IPS-18a (cell line): ENCODE results near the gene CDYL.

Source experiments
- H3K27ac ChIP-seq: one replicate; pipeline ENCODE4 v1.5.1; 2013; ENCODE audit warnings: low read length
- H3K27me3 ChIP-seq: one replicate; pipeline ENCODE4 v1.6.1; 2013; ENCODE audit warnings: mild to moderate bottlenecking, low read length; ENCODE audit not compliant: control insufficient read depth, insufficient read depth
- H3K36me3 ChIP-seq: one replicate; pipeline ENCODE4 v1.6.1; 2013; ENCODE audit warnings: low read depth, low read length; ENCODE audit not compliant: control insufficient read depth
- H3K4me1 ChIP-seq: one replicate; pipeline ENCODE4 v1.6.1; 2013; ENCODE audit warnings: low read depth, low read length; ENCODE audit not compliant: control insufficient read depth
- H3K4me3 ChIP-seq: one replicate; pipeline ENCODE4 v1.5.1; 2013; ENCODE audit warnings: low read length
- H3K9ac ChIP-seq: one replicate; pipeline ENCODE4 v1.6.1; 2013; ENCODE audit warnings: mild to moderate bottlenecking, low read length, moderate library complexity
- H3K9me3 ChIP-seq: one replicate; pipeline ENCODE4 v1.6.1; 2013; ENCODE audit warnings: low read depth, low read length; ENCODE audit not compliant: control insufficient read depth

Gene CDYL

GRCh38 chr6:4890191-4890590, 114.0 kb downstream of the CDYL start:
- Histone ChIP-seq H3K4me3 (no peak overlapping the region), H3K4me1 (peaks cover 4% of the 10 kb centered on the region), H3K9ac (no peak overlapping the region), H3K27me3 (no peaks in the 10 kb centered on the region), H3K27ac (no peak overlapping the region), H3K9me3 (no peaks in the 10 kb centered on the region), H3K36me3 (peaks cover 20% of the 10 kb centered on the region)

DNA sequence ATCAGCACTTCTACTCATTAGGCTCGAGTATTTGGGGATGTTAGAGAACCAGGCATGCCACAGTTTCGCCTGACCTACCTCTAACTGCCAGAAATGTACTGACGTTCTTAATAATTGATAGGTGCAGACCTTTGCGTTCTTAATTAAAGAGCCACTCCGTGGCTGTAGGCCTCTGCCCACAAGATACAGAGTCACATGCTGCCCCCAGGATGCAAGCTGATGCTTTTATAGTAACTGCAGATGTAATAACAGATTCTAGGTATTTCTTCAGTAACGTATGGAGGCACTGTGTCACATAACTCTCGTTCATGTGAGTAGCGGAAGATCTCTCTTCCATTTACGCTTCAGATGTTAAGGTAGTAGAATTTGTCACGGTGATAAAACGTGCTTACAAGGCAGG, 114.4 kb downstream of the CDYL start:
- Histone ChIP-seq H3K9ac (no peak overlapping the region), H3K27ac (no peak overlapping the region), H3K27me3 (no peaks in the 10 kb centered on the region), H3K9me3 (no peaks in the 10 kb centered on the region), H3K4me1 (peaks cover 4% of the 10 kb centered on the region), H3K4me3 (no peak overlapping the region), H3K36me3 (peaks cover 20% of the 10 kb centered on the region)

DNA sequence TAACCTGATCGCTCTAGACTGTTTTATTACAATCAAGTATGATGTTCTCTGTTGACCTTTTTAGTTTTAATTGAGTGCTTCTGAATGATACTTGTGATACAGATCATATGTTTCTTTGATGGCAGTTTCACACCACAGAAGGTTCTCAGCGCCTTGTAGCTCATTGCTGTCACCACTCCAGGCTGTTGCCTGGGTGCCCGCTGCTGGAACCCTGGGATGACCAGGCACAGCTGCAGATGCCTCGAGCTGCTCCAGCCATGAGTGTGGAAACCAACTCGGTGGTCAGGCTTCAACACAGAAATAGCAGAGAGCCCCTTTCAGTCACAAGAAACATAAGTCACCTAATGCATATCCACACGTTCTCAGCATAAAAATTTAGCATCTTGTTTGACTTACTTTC, 114.9 kb downstream of the CDYL start:
- no peaks in the 10 kb centered on the region for H3K27me3 ChIP-seq
- no peak overlapping the region for H3K9ac ChIP-seq
- no peaks in the 10 kb centered on the region for H3K9me3 ChIP-seq
- H3K4me1 ChIP-seq = peaks cover 4% of the 10 kb centered on the region
- H3K36me3 ChIP-seq = peaks cover 20% of the 10 kb centered on the region
- no peak overlapping the region for H3K27ac ChIP-seq
- H3K4me3 ChIP-seq = no peak overlapping the region

DNA sequence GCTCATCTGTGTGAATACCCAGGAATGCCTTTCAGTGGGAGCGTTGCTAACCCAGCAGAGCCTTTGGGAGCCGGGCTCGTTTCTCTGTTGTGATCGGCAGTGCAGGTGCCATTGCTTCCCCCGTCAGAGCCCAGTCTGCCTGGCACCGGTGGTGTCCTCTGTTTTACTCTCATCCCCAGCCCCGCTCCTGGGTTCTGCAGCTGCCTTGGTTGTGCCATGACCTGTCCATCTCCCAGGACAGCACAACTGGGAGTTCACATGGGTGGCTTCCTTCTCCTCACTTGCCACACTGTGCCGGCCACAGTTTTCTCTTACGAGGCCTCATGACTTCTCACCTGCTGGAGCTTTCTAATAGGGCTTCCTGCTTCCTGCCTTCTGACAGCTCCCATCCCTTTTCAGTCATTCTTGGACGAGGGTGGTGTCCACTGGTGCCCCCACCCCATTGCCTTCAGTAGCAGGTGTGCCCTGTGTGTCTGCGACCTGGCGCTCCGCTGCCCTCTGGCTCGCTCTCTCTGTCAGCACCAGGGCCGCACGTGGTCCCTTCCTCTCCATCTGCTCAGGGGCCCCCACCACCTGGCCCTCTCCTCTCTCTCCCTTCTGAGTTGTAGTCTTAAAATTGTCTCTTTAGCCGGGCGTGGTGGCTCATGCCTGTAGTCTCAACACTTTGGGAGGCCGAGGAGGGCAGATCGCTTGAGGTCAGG, 116.7 kb downstream of the CDYL start:
- Histone ChIP-seq H3K9ac (no peak overlapping the region), H3K27me3 (no peaks in the 10 kb centered on the region), H3K36me3 (peaks cover 31% of the 10 kb centered on the region), H3K9me3 (no peaks in the 10 kb centered on the region), H3K4me1 (peaks cover 4% of the 10 kb centered on the region), H3K4me3 (no peak overlapping the region), H3K27ac (no peak overlapping the region)

- no peak overlapping the region for H3K27ac ChIP-seq
These were observed 117.8 kb downstream of the CDYL start for GRCh38 chr6:4894049-4894448.

DNA sequence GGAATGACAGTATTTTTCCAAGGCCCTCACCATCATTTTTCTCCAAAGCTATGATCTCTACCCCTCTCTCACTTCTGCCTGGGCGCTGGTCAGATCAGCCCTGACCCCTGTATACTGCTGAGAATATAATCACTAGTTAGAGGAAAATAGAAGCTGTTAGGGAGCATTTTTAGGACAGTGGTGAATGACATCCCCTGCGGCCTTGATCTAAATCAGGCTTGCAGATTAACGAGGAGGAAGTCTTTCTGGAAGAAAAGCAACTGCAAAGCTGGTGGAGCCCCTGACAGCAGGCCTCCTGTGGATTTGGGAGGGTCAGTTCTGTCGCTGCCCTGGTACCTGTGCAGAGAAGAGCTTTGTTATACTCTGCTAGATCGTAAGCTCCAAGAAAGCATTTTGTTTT, 119.8 kb downstream of the CDYL start:
- Histone ChIP-seq H3K27me3 (no peaks in the 10 kb centered on the region), H3K9me3 (no peaks in the 10 kb centered on the region), H3K4me1 (no peaks in the 10 kb centered on the region), H3K9ac (no peak overlapping the region), H3K4me3 (no peak overlapping the region), H3K36me3 (peaks cover 35% of the 10 kb centered on the region), H3K27ac (no peak overlapping the region)

More at GRCh38 chr6:4894049-4894448, 117.8 kb downstream of the CDYL start:
- no peak overlapping the region for H3K9ac ChIP-seq
- no peak overlapping the region for H3K4me3 ChIP-seq
- H3K27me3 ChIP-seq = no peaks in the 10 kb centered on the region
- peaks cover 35% of the 10 kb centered on the region for H3K36me3 ChIP-seq
- H3K4me1 ChIP-seq = peaks cover 4% of the 10 kb centered on the region
- no peaks in the 10 kb centered on the region for H3K9me3 ChIP-seq

- H3K4me1 ChIP-seq = no peaks in the 10 kb centered on the region
- no peak overlapping the region for H3K27ac ChIP-seq
- H3K27me3 ChIP-seq = no peaks in the 10 kb centered on the region
- H3K9ac ChIP-seq = no peak overlapping the region
- H3K4me3 ChIP-seq = no peak overlapping the region
- peaks cover 32% of the 10 kb centered on the region for H3K36me3 ChIP-seq
- H3K9me3 ChIP-seq = no peaks in the 10 kb centered on the region
These were observed 120.2 kb downstream of the CDYL start for GRCh38 chr6:4896401-4896800.

GRCh38 chr6:4899249-4900034, 123.2 kb downstream of the CDYL start:
- Histone ChIP-seq H3K36me3 (peaks cover 15% of the 10 kb centered on the region), H3K9me3 (no peaks in the 10 kb centered on the region), H3K4me3 (no peak overlapping the region), H3K9ac (no peak overlapping the region), H3K27me3 (no peaks in the 10 kb centered on the region), H3K27ac (no peak overlapping the region), H3K4me1 (no peaks in the 10 kb centered on the region)

GRCh38 chr6:4901386-4902061, 125.3 kb downstream of the CDYL start:
- no peak overlapping the region for H3K4me3 ChIP-seq
- H3K27me3 ChIP-seq = no peaks in the 10 kb centered on the region
- H3K36me3 ChIP-seq = peaks cover 11% of the 10 kb centered on the region
- no peaks in the 10 kb centered on the region for H3K9me3 ChIP-seq
- no peak overlapping the region for H3K27ac ChIP-seq
- no peak overlapping the region for H3K9ac ChIP-seq
- H3K4me1 ChIP-seq = no peaks in the 10 kb centered on the region

- Histone ChIP-seq H3K27ac (no peak overlapping the region), H3K9me3 (no peaks in the 10 kb centered on the region), H3K27me3 (no peaks in the 10 kb centered on the region), H3K4me3 (no peak overlapping the region), H3K36me3 (peaks cover 5% of the 10 kb centered on the region), H3K9ac (no peak overlapping the region), H3K4me1 (no peaks in the 10 kb centered on the region)
These were observed 126.2 kb downstream of the CDYL start for GRCh38 chr6:4902363-4902762.

DNA sequence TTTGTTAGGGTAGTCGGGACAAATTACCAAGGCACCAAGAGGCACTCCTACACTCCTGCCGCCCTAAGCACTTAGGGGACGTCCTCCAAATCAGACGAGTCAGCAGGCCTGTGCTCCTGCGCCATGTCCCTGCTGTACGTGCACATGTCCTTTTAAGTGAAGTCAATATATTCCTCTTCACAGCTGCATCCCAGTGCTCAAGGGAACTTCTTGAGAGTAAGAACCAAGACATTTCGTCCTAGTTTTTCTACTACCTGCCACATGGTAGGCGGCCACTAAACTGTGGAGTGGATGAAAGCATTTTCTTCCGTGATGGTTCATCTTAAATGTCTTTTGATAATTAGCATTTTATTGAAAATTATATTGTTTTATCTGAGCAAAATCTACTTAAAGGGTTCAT, 126.9 kb downstream of the CDYL start:
- H3K9me3 ChIP-seq = no peaks in the 10 kb centered on the region
- H3K27ac ChIP-seq = no peak overlapping the region
- no peaks in the 10 kb centered on the region for H3K4me1 ChIP-seq
- H3K36me3 ChIP-seq = peaks cover 2% of the 10 kb centered on the region
- no peaks in the 10 kb centered on the region for H3K27me3 ChIP-seq
- no peak overlapping the region for H3K4me3 ChIP-seq
- H3K9ac ChIP-seq = no peak overlapping the region
